Glomerular visceral epithelial cell (primary cell): Measurements from ENCODE around the gene CCSAP.
"Not testable (repeated sequence)": the region's sequence is repeated elsewhere in the genome, so short reads cannot be mapped to it uniquely, and the experiment has no call there.

Experiments
- DNase-seq: peaks from one replicate; pipeline ENCODE4 v3.0.0-alpha.2; 2016; ENCODE audit errors: extremely low spot score

The CCSAP gene

GRCh38 chr1:229325853-229326487 is 16.9 kb downstream of the CCSAP start:
- DNase-seq = no peak

- DNase-seq = no peak
Measured at GRCh38 chr1:229325401-229325800, 17.4 kb downstream of the CCSAP start.

- DNase-seq = no peak
Measured at GRCh38 chr1:229323885-229324553, 18.8 kb downstream of the CCSAP start.

GRCh38 chr1:229323201-229323600 is 19.6 kb downstream of the CCSAP start:
- no peak for DNase-seq

- no peak for DNase-seq
Measured at GRCh38 chr1:229319487-229319886, 23.4 kb downstream of the CCSAP start.

GRCh38 chr1:229318056-229318455 is 24.8 kb downstream of the CCSAP start:
- peak; percentile 5 for DNase-seq

GRCh38 chr1:229316166-229316565 is 26.7 kb downstream of the CCSAP start:
- no peak for DNase-seq

GRCh38 chr1:229310833-229311232 is 32.0 kb downstream of the CCSAP start:
- DNase-seq = no peak

GRCh38 chr1:229309684-229310083 is 33.2 kb downstream of the CCSAP start:
- DNase-seq = no peak

- DNase-seq = no peak
Measured at GRCh38 chr1:229309074-229309473, 33.8 kb downstream of the CCSAP start.

GRCh38 chr1:229305392-229305791 is 37.5 kb downstream of the CCSAP start:
- no peak for DNase-seq

- DNase-seq = no peak
Measured at GRCh38 chr1:229303855-229304254, 39.0 kb downstream of the CCSAP start.

GRCh38 chr1:229302740-229303139 is 40.1 kb downstream of the CCSAP start:
- no peak for DNase-seq

- DNase-seq = no peak
Measured at GRCh38 chr1:229300099-229300757, 42.6 kb downstream of the CCSAP start.

- DNase-seq = no peak
Measured at GRCh38 chr1:229298887-229299503, 43.9 kb downstream of the CCSAP start.

GRCh38 chr1:229298420-229298819 is 44.4 kb downstream of the CCSAP start:
- no peak for DNase-seq

GRCh38 chr1:229297746-229298145 is 45.1 kb downstream of the CCSAP start:
- DNase-seq = no peak

- peak; percentile 16 for DNase-seq
Measured at GRCh38 chr1:229296541-229296941, 46.3 kb downstream of the CCSAP start.

- no peak for DNase-seq
Measured at GRCh38 chr1:229295745-229296144, 47.1 kb downstream of the CCSAP start.

GRCh38 chr1:229293528-229294204 is 49.2 kb downstream of the CCSAP start:
- DNase-seq = no peak

- DNase-seq = not testable (repeated sequence)
Measured at GRCh38 chr1:229291686-229292085, 51.2 kb downstream of the CCSAP start.

GRCh38 chr1:229288516-229288915 is 54.3 kb downstream of the CCSAP start:
- no peak for DNase-seq
